Panc1 (cell line): Measurements from ENCODE around the gene MAPK14. TPM values are rescaled to one million over a fixed set of nuclear protein-coding genes. Genes with fewer than 3 reads are reported as not detected.

Experiments used
- ATAC-seq: fragments of 200-7000 bp; cut with Tn5 transposase; 2 replicates; pipeline ENCODE4 v1.9.1; 2020; ENCODE audit warnings: mild to moderate bottlenecking, moderate library complexity
- BruUV-seq: library from RNA; stranded (reverse); fragments of 400-500 nt; replicated peaks from 2 replicates; lab custom pipeline; 2021; lab: Mats Ljungman, UMichigan
- CTCF ChIA-PET: fragments of 300-600 bp; sonication (Branson Sonifier 250); formaldehyde crosslinking; loops from one replicate; lab custom pipeline; 2022; ENCODE audit warnings: antibody characterized with exemption; lab: Charles Lee
- POLR2A ChIA-PET: fragments of 300-600 bp; sonication (Branson Sonifier 250); formaldehyde crosslinking; loops from one replicate; lab custom pipeline; 2022; ENCODE audit warnings: antibody characterized with exemption; lab: Charles Lee
- DNase-seq: peaks from one replicate; pipeline ENCODE4 v3.0.0-alpha.2; 2010; ENCODE audit warnings: low read depth, low spot score
- H3K27ac ChIP-seq: 2 replicates; pipeline ENCODE4 v1.5.1; 2011; ENCODE audit warnings: mild to moderate bottlenecking, low read length, inconsistent platforms
- H3K27me3 ChIP-seq: fragments of 200-500 bp; sonication (Bioruptor generic); 2 replicates; pipeline ENCODE4 v1.6.0; 2014; ENCODE audit warnings: low read length, inconsistent platforms; ENCODE audit not compliant: control insufficient read depth, insufficient read depth
- H3K36me3 ChIP-seq: fragments of 200-500 bp; sonication (Bioruptor generic); 2 replicates; pipeline ENCODE4 v1.5.1; 2014; ENCODE audit warnings: inconsistent platforms, mild to moderate bottlenecking, low read length, moderate library complexity; ENCODE audit not compliant: control insufficient read depth, insufficient read depth
- H3K4me1 ChIP-seq: 2 replicates; pipeline ENCODE4 v1.5.1; 2011; ENCODE audit warnings: inconsistent platforms, mild to moderate bottlenecking, low read length, moderate library complexity; ENCODE audit not compliant: control insufficient read depth, insufficient read depth
- H3K4me3 ChIP-seq, 2 experiments: 2 replicates each; pipeline ENCODE4 v1.5.1; 2011 to 2012; ENCODE audit warnings: low read depth in 2 of 2, low read length in 2 of 2, mild to moderate bottlenecking in 2 of 2, inconsistent platforms in 1 of 2, moderate library complexity in 1 of 2
- H3K9me3 ChIP-seq: fragments of 200-500 bp; sonication (Bioruptor generic); 2 replicates; pipeline ENCODE4 v1.5.1; 2014; ENCODE audit warnings: low read depth, mild to moderate bottlenecking, inconsistent platforms, low read length, moderate library complexity; ENCODE audit not compliant: control insufficient read depth, insufficient read depth
- CTCF ChIP-seq: fragments of 450-650 bp; IDR thresholded peaks from 2 replicates; pipeline ENCODE4 v1.5.1; 2017; ENCODE audit warnings: mild to moderate bottlenecking
- POLR2AphosphoS5 ChIP-seq: IDR thresholded peaks from 2 replicates; pipeline ENCODE4 v1.6.1; 2012; ENCODE audit warnings: mild to moderate bottlenecking, low read depth, low read length, moderate library complexity
- REST ChIP-seq, 2 experiments: IDR thresholded peaks; 2 replicates each; pipeline ENCODE4 v1.6.1; 2011 to 2012; ENCODE audit warnings: low read depth in 2 of 2, control low read depth in 1 of 2, low read length in 1 of 2, mild to moderate bottlenecking in 1 of 2, moderate library complexity in 1 of 2; ENCODE audit not compliant: insufficient read depth in 1 of 2
- SIN3A ChIP-seq: IDR thresholded peaks from 2 replicates; pipeline ENCODE4 v1.6.1; 2012; ENCODE audit warnings: low read depth, mild to moderate bottlenecking, low read length, moderate library complexity, borderline replicate concordance; ENCODE audit not compliant: insufficient read depth
- TCF7L2 ChIP-seq: IDR thresholded peaks from 2 replicates; pipeline ENCODE4 v1.6.1; 2011; ENCODE audit warnings: mild to moderate bottlenecking, low read depth, low read length, inconsistent platforms
- in situ Hi-C: cut with HindIII; loops from 2 replicates; pipeline ENCODE4 v1.10.0; 2016; ENCODE audit warnings: low sequenced_read_pairs, low pct_unique_long_range_greater_than_20kb
- intact Hi-C: fragments of 100-400 bp; cut with micrococcal nuclease; formaldehyde crosslinking; loops from one replicate; pipeline ENCODE4 v1.10.0; 2022; ENCODE audit not compliant: unreplicated experiment
- total RNA-seq: library from RNA; stranded (reverse); gene quantifications from one replicate; pipeline ENCODE4 v1.2.1, GENCODE V29; 2021; ENCODE audit not compliant: unreplicated experiment

The MAPK14 gene
- total RNA-seq, 1 experiment from 2014 or later: 42.3 TPM

GRCh38 chr6:36038120-36038876 is 10.7 kb downstream of the MAPK14 start:
- no peaks in the 10 kb centered on the region for H3K36me3 ChIP-seq
- H3K4me1 ChIP-seq: no peaks in the 10 kb centered on the region; the same call in 1 of the 2 replicates
- TF ChIP-seq REST (IDR thresholded peaks at IDR 0.05; ENCODE audit: insufficient read depth in 1 of 2, low read depth in 2 of 2, low read length in 1 of 2): no peak
- no peak for TF ChIP-seq CTCF
- TF ChIP-seq POLR2AphosphoS5: no peak
- TF ChIP-seq TCF7L2: no peak
- no peak for TF ChIP-seq SIN3A
- BruUV-seq: no TSS peak
- ATAC-seq (no peak), DNase-seq (no peak)
- in situ Hi-C loops: no loop called here
- no peak overlapping the region for H3K27ac ChIP-seq
- no peak overlapping the region for H3K4me3 ChIP-seq
- intact Hi-C loops: no loop called here
- ChIA-PET POLR2A (no interaction called here), CTCF (no interaction called here)
- no peaks in the 10 kb centered on the region for H3K9me3 ChIP-seq
- H3K27me3 ChIP-seq: no peaks in the 10 kb centered on the region

- POLR2A ChIA-PET: interaction anchor here (0.7 kb wide), 1 partner anchor 1145 kb away, joined by 9 read pairs; no protein-coding TSS in a partner anchor
These were observed 11.5 kb downstream of the MAPK14 start for GRCh38 chr6:36039112-36039511.

More at GRCh38 chr6:36039112-36039511, 11.5 kb downstream of the MAPK14 start:
- ATAC-seq: no peak
- in situ Hi-C loops (no loop called here), intact Hi-C loops (no loop called here)
- no peak overlapping the region for H3K27ac ChIP-seq
- CTCF ChIA-PET: no interaction called here
- no peaks in the 10 kb centered on the region; the same call in 1 of the 2 replicates for H3K4me1 ChIP-seq
- H3K27me3 ChIP-seq: no peaks in the 10 kb centered on the region
- TF ChIP-seq TCF7L2: no peak
- TF ChIP-seq SIN3A: no peak
- no peak for TF ChIP-seq CTCF
- TF ChIP-seq REST (IDR thresholded peaks at IDR 0.05; ENCODE audit: insufficient read depth in 1 of 2, low read depth in 2 of 2, low read length in 1 of 2): no peak
- TF ChIP-seq POLR2AphosphoS5: no peak
- DNase-seq: no peak
- BruUV-seq: no TSS peak
- H3K9me3 ChIP-seq: no peaks in the 10 kb centered on the region
- no peak overlapping the region for H3K4me3 ChIP-seq
- no peaks in the 10 kb centered on the region for H3K36me3 ChIP-seq
